Heart left ventricle (tissue), 16 donors: ENCODE data around the gene ATRAID. TPM values are rescaled to one million over a fixed set of nuclear protein-coding genes. Genes with fewer than 3 reads are reported as not detected.

Experiments used
- ATAC-seq, 4 donors: fragments of 200-7000 bp; cut with Tn5 transposase; one replicate each; pipeline ENCODE4 v1.9.1; 2020 to 2022; ENCODE audit warnings: moderate library complexity in 4 of 4, mild to moderate bottlenecking in 3 of 4, moderate number of reproducible peaks in 1 of 4
- DNase-seq, 5 donors: peaks; one replicate each; pipeline ENCODE4 v3.0.0-alpha.2; 2020
- H3K27ac ChIP-seq, 12 donors: fragments of 200-600 bp; sonication (generic) in 4 of 12; one replicate each; pipeline versions ENCODE4 v1.5.0 to v1.8.0; 2016 to 2022; ENCODE audit warnings: mild to moderate bottlenecking in 2 of 12
- H3K27me3 ChIP-seq, 9 donors: fragments of 200-600 bp; sonication (generic) in 2 of 9; one replicate each; pipeline versions ENCODE4 v1.5.1 to v1.8.0; 2016 to 2022; ENCODE audit warnings: mild to moderate bottlenecking in 3 of 9
- H3K36me3 ChIP-seq, 9 donors: fragments of 200-600 bp; sonication (generic) in 2 of 9; one replicate each; pipeline versions ENCODE4 v1.5.0 to v1.8.0; 2018 to 2022; ENCODE audit warnings: mild to moderate bottlenecking in 2 of 9
- H3K4me1 ChIP-seq, 12 donors: fragments of 200-600 bp; sonication (generic) in 4 of 12; one replicate each; pipeline versions ENCODE4 v1.5.0 to v1.8.0; 2016 to 2022; ENCODE audit warnings: mild to moderate bottlenecking in 3 of 12
- H3K4me3 ChIP-seq, 12 donors: fragments of 200-600 bp; sonication (generic) in 4 of 12; one replicate each; pipeline versions ENCODE4 v1.5.0 to v1.8.0; 2017 to 2022; ENCODE audit warnings: mild to moderate bottlenecking in 9 of 12, moderate library complexity in 4 of 12
- H3K9me3 ChIP-seq, 12 donors: fragments of 200-600 bp; sonication (generic) in 4 of 12; one replicate each; pipeline versions ENCODE4 v1.5.0 to v1.8.0; 2016 to 2022; ENCODE audit warnings: mild to moderate bottlenecking in 1 of 12
- CTCF ChIP-seq, 12 donors: fragments of 200-600 bp; sonication (generic) in 4 of 12; IDR thresholded peaks; one replicate each; pipeline versions ENCODE4 v1.5.0 to v1.8.0; 2018 to 2022; ENCODE audit warnings: antibody characterized with exemption in 12 of 12, mild to moderate bottlenecking in 5 of 12
- POLR2A ChIP-seq, 2 donors: fragments of 450-650 bp; IDR thresholded peaks; one replicate each; pipeline ENCODE4 v1.6.1; 2017; ENCODE audit warnings: antibody characterized with exemption in 2 of 2, mild to moderate bottlenecking in 2 of 2, moderate library complexity in 2 of 2
- whole genome bisulfite sequencing, 4 donors: extraction: QIAGEN DNeasy Blood & Tissue Kit in 2 of 4; methylation state at CpG; one replicate each; pipeline versions ENCODE4 v1.1.5 to v1.1.7; 2013 to 2018; 5-methylcytosine and 5-hydroxymethylcytosine counted together
- intact Hi-C, 10 donors: fragments of 100-400 bp; cut with DNase I; formaldehyde crosslinking; loops; one replicate each; pipeline versions ENCODE4 v1.11.1 to v1.14.2; 2022
- polyA plus RNA-seq, 2 donors: library from polyadenylated mRNA; stranded (reverse); fragments of 200-250 nt; gene quantifications; one replicate each; pipeline ENCODE4 v1.2.3, GENCODE V29; 2013
- total RNA-seq, 9 donors: library from RNA; depleted of rRNA in 2 of 9; stranded (reverse); fragments of >200 nt in 2 of 9; fragmentation: NEBNext Ultra II Directional in 3 of 9; extraction: Animal tissue kit (Norgen Biotek cat#: 25700) in 3 of 9; gene quantifications; one replicate each; pipeline versions ENCODE4 v1.1.0 to v1.2.4, GENCODE V29; 2016 to 2023
- donor health status: ischemic (EF 13 %, LVEDD 7.1; RV severe dilation, severe dysfunction).
- donor health status: healthy with polysubstance abuse.
- donor health status: DM: no; HTN: yes; CAD: no.
- donor health status: DM: no; HTN: no; CAD: no.
- donor health status: ischemic (EF 25% LVEDD 6.9; RV normal size, moderate dysfunction).
- donor health status: ischemic (EF 25% LVEDD 5.7; RV mildly dilated, moderate dysfunction).
- donor health status: healthy.
- donor health status: DM: yes; HTN: yes; CAD: no.
- donor health status: ischemic (EF 35%, LVEDD 5.7; RV mildly dilated, moderate dysfunction).
- donor health status: nonischemic (EF 11% LVEDD 7.7; RV severe dilation, severe dysfunction).
- donor health status: DM: yes; HTN: yes; CAD: no.
- donor health status: PGD.
- donor health status: ischemic (EF 29% LVEDD 5.4; RV normal size, mild dysfunction).
- donor health status: nonischemic (EF 23%, LVEDD 6.1; RV moderate dilation, normal function).

The ATRAID gene
- total and polyA plus RNA-seq, 11 donors: 96.9 to 210 (median 144) TPM

- intact Hi-C loops: loop anchor here in 6 of 10 donors (2.0 to 5.0 kb wide), 3 partner anchors 27 to 51 kb away; no protein-coding TSS in a partner anchor
- no peak for ATAC-seq
- 73 to 82% (median 81%) methylated on average over 13 of the region's 13 CpGs for WGBS, 4 donors
- Histone ChIP-seq H3K9me3 (no peaks in the 10 kb centered on the region), H3K36me3 (no peaks in the 10 kb centered on the region), H3K27ac (no peak overlapping the region), H3K27me3 (peaks cover 0 to 45% (median 2%) of the 10 kb centered on the region in 9 donors), H3K4me1 (peaks cover 0 to 11% (median 2%) of the 10 kb centered on the region in 12 donors), H3K4me3 (no peak overlapping the region)
- no peak for TF ChIP-seq CTCF (IDR thresholded peaks at IDR 0.05)
- TF ChIP-seq POLR2A (IDR thresholded peaks at IDR 0.05): no peak
- DNase-seq: no peak
Measured at GRCh38 chr2:27251766-27252165, 39.9 kb downstream of the ATRAID start.

- no peak for DNase-seq
- TF ChIP-seq POLR2A (IDR thresholded peaks at IDR 0.05) (no peak), CTCF (IDR thresholded peaks at IDR 0.05) (no peak)
- intact Hi-C loops: no loop called here
- Histone ChIP-seq H3K27ac (no peak overlapping the region), H3K27me3 (peaks cover 0 to 71% (median 5%) of the 10 kb centered on the region in 9 donors), H3K36me3 (no peaks in the 10 kb centered on the region), H3K9me3 (no peaks in the 10 kb centered on the region), H3K4me1 (peaks cover 0 to 8% (median 1%) of the 10 kb centered on the region in 12 donors), H3K4me3 (no peak overlapping the region)
- 12 to 27% (median 19%) methylated on average over 13 of the region's 13 CpGs for WGBS, 4 donors
- ATAC-seq: peak in 3 of 4 donors; percentile 20 to 43 (median 37)
Measured at GRCh38 chr2:27255187-27255586, 43.3 kb downstream of the ATRAID start.

- ATAC-seq (no peak), DNase-seq (no peak)
- Histone ChIP-seq H3K27ac (no peak overlapping the region), H3K4me1 (peaks cover 0 to 4% (median 0%) of the 10 kb centered on the region in 12 donors), H3K36me3 (no peaks in the 10 kb centered on the region), H3K4me3 (no peak overlapping the region), H3K9me3 (no peaks in the 10 kb centered on the region), H3K27me3 (peaks cover 0 to 71% (median 6%) of the 10 kb centered on the region in 9 donors)
- TF ChIP-seq POLR2A (IDR thresholded peaks at IDR 0.05) (no peak), CTCF (IDR thresholded peaks at IDR 0.05) (no peak)
- intact Hi-C loops: no loop called here
- 18 to 37% (median 23%) methylated on average over 1 of the region's 1 CpG for WGBS, 4 donors
Measured at GRCh38 chr2:27255660-27256059, 43.8 kb downstream of the ATRAID start.

- no peak for TF ChIP-seq POLR2A (IDR thresholded peaks at IDR 0.05)
- TF ChIP-seq CTCF (IDR thresholded peaks at IDR 0.05): no peak
- 59 to 80% (median 72%) methylated on average over 4 to 7 of the region's 7 CpGs for WGBS, 4 donors
- H3K9me3 ChIP-seq: no peaks in the 10 kb centered on the region
- H3K4me1 ChIP-seq: peaks cover 0 to 9% (median 0%) of the 10 kb centered on the region in 12 donors
- H3K27me3 ChIP-seq: peaks cover 7 to 74% (median 15%) of the 10 kb centered on the region in 9 donors
- no peaks in the 10 kb centered on the region for H3K36me3 ChIP-seq
- intact Hi-C loops: no loop called here
- H3K27ac ChIP-seq: no peak overlapping the region
- ATAC-seq (no peak), DNase-seq (no peak)
- no peak overlapping the region for H3K4me3 ChIP-seq
Measured at GRCh38 chr2:27256855-27257454, 45.1 kb downstream of the ATRAID start.
